Measurements from ENCODE around the gene ONECUT3. TPM values are rescaled to one million over a fixed set of nuclear protein-coding genes. Genes with fewer than 3 reads are reported as not detected.

The ONECUT3 gene
- total and polyA plus RNA-seq, 8 donors = 0.06 to 0.08 (median 0.07) TPM; not detected in 2

GRCh38 chr19:1755467-1756171, 2.3 kb downstream of the ONECUT3 start:
- no peak for ATAC-seq
- intact Hi-C loops (cut with DNase I) = no loop called here
- peak in 1 of 4 donors; percentile 65 for DNase-seq
- peaks cover 89 to 92% of the 10 kb centered on the region in 2 donors for H3K27me3 ChIP-seq
- no peak overlapping the region for H3K27ac ChIP-seq
- no peaks in the 10 kb centered on the region for H3K9me3 ChIP-seq
- H3K36me3 ChIP-seq = no peaks in the 10 kb centered on the region
- H3K4me3 ChIP-seq = no peak overlapping the region
- H3K4me1 ChIP-seq = peaks cover 0 to 27% of the 10 kb centered on the region in 2 donors
- TF ChIP-seq CTCF (IDR thresholded peaks at IDR 0.05) = no peak

- peaks cover 88 to 92% of the 10 kb centered on the region in 2 donors for H3K27me3 ChIP-seq
Observed at GRCh38 chr19:1756264-1756663, 3.0 kb downstream of the ONECUT3 start.

GRCh38 chr19:1756705-1757465, 3.6 kb downstream of the ONECUT3 start:
- Histone ChIP-seq H3K27me3 (peaks cover 88 to 92% of the 10 kb centered on the region in 2 donors), H3K36me3 (no peaks in the 10 kb centered on the region), H3K27ac (no peak overlapping the region), H3K4me1 (peaks cover 0 to 27% of the 10 kb centered on the region in 2 donors), H3K9me3 (no peaks in the 10 kb centered on the region), H3K4me3 (no peak overlapping the region)
- intact Hi-C loops (cut with DNase I) = no loop called here
- peak in 1 of 4 donors; percentile 34 for DNase-seq
- no peak for ATAC-seq
- no peak for TF ChIP-seq CTCF (IDR thresholded peaks at IDR 0.05)

More at GRCh38 chr19:1756264-1756663, 3.0 kb downstream of the ONECUT3 start:
- H3K27ac ChIP-seq = no peak overlapping the region
- no peak for TF ChIP-seq CTCF (IDR thresholded peaks at IDR 0.05)
- no peaks in the 10 kb centered on the region for H3K36me3 ChIP-seq
- ATAC-seq = no peak
- no peaks in the 10 kb centered on the region for H3K9me3 ChIP-seq
- DNase-seq = peak in 1 of 4 donors; percentile 43
- H3K4me3 ChIP-seq = no peak overlapping the region
- peaks cover 0 to 27% of the 10 kb centered on the region in 2 donors for H3K4me1 ChIP-seq
- intact Hi-C loops (cut with DNase I) = no loop called here

GRCh38 chr19:1757468-1758230, 4.3 kb downstream of the ONECUT3 start:
- H3K4me3 ChIP-seq = no peak overlapping the region
- peaks cover 88 to 92% of the 10 kb centered on the region in 2 donors for H3K27me3 ChIP-seq
- peak in 1 of 4 donors; percentile 71 for DNase-seq
- no peak for ATAC-seq
- H3K36me3 ChIP-seq = no peaks in the 10 kb centered on the region
- peaks cover 0 to 27% of the 10 kb centered on the region in 2 donors for H3K4me1 ChIP-seq
- no peaks in the 10 kb centered on the region for H3K9me3 ChIP-seq
- intact Hi-C loops (cut with DNase I) = no loop called here
- TF ChIP-seq CTCF (IDR thresholded peaks at IDR 0.05) = no peak
- no peak overlapping the region for H3K27ac ChIP-seq

Measured in left lung (tissue), 10 donors.